Tibial nerve (tissue), 4 donors: ENCODE results near the gene SLCO3A1.

ENCODE experiments used
- CTCF ChIP-seq, 5 experiments: fragments of 200-600 bp in 3 of 5; fragments of 450-650 bp in 2 of 5; sonication (generic) in 3 of 5; IDR thresholded peaks; one replicate each; pipeline ENCODE4 v1.5.1; 2016 to 2019; ENCODE audit warnings: antibody characterized with exemption in 5 of 5, mild to moderate bottlenecking in 3 of 5, moderate library complexity in 2 of 5
- EP300 ChIP-seq, 2 donors: sonication (generic); formaldehyde crosslinking; IDR thresholded peaks; one replicate each; pipeline ENCODE4 v1.6.1; 2017; ENCODE audit warnings: antibody characterized with exemption in 2 of 2, mild to moderate bottlenecking in 1 of 2

GRCh38 chr15:92178911-92179310 lies 325.4 kb downstream of the SLCO3A1 start:
- TF ChIP-seq EP300 (IDR thresholded peaks at IDR 0.05): no peak
- TF ChIP-seq CTCF (IDR thresholded peaks at IDR 0.05): no peak
